Stimulated activated naive CD4-positive, alpha-beta T cell (primary cell): ENCODE results near the gene NR5A1.

ENCODE experiments used
- DNase-seq, 6 experiments: peaks; one replicate each; lab custom pipeline; 2025; lab: John Stamatoyannopoulos, UW

Gene NR5A1

DNA sequence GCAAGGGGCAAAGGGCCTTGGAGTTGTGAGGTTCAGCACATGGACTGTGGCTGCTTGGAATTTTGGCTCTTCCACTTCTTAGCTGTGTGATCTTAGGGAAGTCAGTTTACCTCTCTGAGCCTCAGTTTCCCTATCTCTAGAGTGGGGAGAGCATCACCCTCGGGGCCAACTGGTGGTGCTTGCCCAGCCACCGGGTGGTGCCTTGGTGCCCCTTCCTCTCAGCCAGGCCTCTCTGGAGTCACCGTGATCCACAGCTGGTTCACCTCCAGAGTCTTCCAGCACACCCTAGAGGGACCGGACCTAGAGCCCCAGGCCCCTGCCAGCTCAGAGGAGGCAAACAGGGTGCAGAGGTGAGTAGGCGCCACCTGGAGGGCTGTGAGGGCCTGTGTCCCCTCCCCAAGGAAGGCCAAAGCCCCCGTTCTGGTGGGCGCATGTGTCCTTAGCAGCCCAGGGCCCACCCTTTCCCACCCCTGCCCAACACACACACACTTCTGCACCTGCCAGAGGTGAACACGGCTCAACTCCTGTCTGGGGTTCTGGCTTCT lies 49.2 kb downstream of the NR5A1 start:
- DNase-seq: no peak

GRCh38 chr9:124457079-124457886 lies 49.9 kb downstream of the NR5A1 start:
- DNase-seq: no peak

DNA sequence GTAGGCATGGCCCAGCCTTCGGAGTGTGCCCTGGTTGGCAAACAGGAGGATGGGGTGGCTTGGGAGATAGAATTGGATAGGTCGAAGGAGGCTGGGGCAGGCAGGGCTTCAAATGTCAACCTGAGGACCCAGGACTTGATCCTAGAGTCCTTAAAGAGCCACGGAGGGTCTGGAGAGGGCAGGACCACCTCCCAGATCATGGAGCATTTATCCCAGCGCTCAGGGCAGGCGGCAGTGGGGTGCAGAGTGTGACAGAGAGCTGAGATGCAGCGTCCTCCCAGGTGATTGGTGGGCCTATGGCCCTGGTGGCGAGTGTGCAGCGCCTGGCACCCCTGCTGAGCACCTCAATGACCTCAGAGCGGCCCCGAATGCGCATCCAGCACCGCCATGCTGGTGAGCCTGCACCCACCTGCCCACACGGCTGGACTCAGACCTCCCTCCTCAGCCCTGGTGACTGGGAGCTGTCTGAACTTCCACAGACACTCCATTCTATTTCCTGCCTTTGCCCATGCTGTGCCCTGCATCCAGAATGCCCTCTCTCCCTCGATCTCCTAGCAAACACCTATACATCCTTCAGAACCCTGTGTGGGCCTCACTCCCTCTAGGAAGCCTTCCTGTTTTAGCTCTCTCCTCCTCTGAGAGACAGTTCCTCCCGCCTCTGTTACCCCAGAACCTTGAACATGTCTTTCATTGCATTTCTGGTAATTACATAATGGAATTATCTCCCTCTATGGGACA lies 50.7 kb downstream of the NR5A1 start:
- DNase-seq: no peak

- no peak for DNase-seq
These were observed 51.4 kb downstream of the NR5A1 start for GRCh38 chr9:124455820-124456219.

- no peak for DNase-seq
These were observed 52.3 kb downstream of the NR5A1 start for GRCh38 chr9:124454791-124455443.

DNA sequence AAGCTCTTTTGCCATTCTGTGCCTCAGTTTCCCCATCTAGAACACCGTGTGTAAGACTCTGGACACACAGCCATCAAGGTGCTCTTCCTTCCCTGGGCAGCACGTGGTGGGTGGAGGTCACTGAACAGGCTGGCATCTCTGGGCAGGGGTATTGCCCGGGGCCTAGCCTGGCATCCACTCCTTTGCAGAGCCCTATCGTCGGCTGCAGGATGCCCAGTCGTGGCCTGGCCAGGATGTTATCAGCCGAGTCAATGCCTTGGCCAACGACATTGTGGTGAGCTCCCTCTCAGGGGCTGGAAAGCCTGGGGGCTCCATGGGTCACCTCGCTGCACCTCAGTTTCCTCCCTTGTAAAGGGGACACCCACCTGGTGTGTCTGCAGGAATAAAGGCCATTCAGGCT lies 52.9 kb downstream of the NR5A1 start:
- no peak for DNase-seq

DNA sequence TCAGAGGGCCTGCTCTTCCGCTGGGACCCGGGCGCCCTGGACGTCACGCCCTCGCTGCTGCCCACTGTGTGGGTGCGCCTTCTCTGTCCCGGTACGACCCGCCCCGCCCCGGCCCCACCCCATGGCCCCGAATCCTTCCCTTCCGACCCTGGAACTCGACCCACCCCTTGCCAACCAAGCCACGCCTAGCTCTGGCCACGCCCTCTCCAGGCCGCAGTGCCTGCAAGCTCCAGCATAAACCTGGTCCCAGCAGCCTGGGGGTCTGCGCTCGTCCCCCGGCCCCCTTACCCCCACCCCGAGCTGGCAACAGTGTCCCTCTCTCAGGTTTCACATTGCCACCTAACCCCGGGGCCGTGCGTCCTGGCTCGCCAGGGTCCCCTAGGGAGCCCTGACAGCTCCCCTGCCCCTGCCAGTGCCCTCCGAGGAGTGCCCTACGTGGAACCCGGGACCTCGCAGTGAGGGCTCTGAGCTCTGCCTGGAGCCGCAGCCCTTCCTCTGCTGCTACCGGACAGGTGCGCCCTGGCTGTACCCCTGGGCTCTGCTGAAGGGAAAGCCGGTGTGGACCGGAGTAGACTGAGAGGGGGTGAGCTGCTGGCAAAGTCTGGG lies 53.5 kb downstream of the NR5A1 start:
- no peak for DNase-seq

DNA sequence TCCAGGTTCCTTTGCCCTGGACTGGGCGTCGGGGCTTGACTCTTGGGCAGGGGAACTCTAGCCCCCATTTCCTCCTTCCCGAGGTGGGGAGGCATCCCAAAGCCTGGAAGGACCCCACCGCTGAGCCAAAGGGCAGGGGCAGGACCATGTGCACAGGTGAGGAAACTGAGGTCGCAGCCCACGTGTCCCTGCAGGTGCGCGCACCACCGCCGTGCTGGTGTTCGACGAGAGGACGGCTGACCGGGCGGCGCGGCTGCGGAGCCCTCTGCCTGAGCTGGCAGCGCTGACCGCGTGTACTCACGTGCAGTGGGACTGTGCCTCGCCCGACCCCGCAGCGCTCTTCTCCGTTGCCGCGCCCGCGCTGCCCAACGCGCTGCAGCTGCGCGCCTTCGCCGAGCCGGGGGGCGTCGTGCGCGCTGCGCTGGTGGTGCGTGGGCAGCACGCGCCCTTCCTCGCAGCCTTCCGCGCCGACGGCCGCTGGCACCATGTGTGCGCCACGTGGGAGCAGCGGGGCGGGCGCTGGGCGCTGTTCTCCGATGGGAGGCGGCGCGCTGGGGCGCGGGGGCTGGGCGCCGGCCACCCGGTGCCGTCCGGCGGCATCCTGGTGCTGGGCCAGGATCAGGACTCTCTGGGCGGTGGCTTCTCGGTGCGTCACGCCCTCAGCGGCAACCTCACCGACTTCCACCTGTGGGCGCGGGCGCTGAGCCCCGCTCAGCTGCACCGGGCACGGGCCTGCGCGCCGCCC lies 54.2 kb downstream of the NR5A1 start:
- no peak for DNase-seq

DNA sequence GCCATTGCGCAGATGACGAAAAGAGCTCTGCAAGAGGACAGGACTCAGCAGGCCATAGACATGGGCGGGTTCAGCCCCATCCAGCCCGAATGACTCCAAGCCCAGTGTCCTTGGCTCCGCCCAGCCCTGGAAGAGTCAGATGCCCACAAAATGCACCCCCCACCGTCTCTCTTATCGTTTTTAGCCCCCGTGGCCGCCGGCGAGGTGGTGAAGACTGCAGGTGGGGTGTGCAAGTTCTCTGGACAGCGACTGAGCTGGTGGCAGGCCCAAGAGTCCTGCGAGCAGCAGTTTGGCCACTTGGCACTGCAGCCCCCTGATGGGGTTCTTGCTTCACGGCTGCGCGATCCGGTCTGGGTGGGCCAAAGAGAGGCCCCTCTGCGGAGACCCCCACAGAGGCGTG lies 54.9 kb downstream of the NR5A1 start:
- no peak for DNase-seq

GRCh38 chr9:124450931-124451661 lies 56.1 kb downstream of the NR5A1 start:
- no peak for DNase-seq

DNA sequence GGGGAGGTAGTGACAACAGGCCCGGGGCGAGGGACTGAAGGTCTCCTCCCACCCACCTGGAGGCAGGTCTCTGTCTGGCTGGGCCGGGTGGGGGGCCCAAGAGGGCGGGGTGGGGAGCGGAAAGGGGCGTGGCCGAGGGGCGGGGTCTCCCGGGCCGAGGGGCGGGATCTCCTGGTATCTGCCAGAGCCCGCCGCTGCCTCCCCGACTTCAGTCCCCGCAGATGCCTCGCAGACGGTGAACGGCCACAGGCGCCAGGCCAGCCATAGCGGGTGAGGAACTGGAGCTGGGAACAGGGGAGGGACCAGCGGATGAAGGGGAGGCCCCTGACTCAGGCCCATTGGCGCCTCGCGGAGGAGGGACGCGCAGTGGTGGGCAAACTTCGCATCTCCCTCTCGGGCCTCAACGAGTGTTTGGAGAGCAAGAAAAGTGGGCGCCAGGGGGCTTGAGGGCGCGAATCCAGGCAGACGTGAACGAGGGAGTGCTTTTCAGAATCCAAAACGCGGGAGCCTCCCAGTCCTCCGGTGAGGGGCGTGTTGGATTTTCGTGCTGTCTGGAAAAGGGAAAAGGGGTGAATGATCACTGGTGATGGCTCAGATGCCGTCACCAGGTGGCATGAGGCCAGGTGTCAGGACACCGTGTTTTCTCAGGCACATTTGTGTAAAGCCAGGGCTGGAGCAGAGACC lies 56.8 kb downstream of the NR5A1 start, which contains the start of gene ADGRD2:
ADGRD2 (plus strand) TSS at position 211 of the 684 bp plus-strand sequence. CDS start 1,216 bp downstream, outside the sequence.
- DNase-seq: peak in 1 of 6 experiments; percentile 4

- DNase-seq: no peak
These were observed 57.6 kb downstream of the NR5A1 start for GRCh38 chr9:124449381-124450151.

DNA sequence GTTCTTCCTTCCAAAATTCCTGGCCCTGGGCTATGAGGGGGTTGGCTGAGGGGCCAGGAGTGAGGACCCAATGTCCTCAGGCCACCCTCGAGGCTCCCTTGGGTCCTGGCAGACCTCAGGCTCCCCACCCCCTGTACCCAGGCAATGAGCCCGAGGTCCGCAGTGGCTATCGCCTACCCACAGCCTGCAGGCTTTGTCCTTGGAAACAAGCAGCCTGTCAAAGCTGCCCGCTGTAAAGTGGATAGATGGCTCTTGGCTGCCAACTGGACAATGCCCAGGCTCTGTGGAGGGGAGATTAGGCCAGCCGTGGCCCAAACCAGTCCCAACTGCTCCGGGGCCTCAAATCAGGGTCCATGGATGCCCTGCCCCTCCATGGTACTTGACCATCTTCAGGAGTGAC lies 59.2 kb downstream of the NR5A1 start:
- DNase-seq: no peak

DNA sequence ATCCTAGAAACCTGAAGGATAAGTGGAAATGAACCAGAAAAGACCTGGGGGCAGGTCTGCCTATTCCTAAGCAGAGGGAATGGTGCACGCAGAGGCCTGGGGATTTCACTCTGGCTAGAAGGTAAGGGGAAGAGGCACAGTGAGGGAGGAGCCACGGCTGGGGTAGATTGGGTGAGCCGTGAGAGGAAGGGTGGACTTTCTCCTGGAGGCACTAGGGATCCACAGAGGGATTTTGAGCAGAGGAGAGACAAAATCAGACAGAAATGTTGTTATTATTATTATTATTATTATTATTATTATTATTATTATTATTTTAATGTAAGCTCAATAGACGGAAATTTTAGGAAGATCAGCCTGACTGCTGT lies 59.9 kb downstream of the NR5A1 start:
- no peak for DNase-seq

DNA sequence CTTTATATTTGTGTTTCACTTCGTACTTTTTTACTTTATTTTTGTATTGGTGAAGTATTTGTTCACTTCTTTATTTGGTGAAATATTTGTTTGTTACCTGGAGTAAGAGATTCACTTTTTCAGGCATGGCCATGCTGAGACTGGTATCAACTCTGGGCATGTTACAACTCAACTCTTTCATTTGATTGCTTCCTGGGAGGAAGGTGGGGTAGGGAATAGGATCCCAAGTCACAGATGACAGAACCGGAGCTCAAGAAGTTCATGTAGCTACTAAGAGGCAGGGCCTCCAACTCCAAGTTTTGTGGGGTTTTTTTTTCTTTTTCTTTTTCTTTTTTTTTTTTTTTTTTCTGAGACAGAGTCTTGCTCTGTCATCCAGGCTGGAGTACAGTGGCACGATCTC lies 63.0 kb downstream of the NR5A1 start:
- no peak for DNase-seq

- no peak for DNase-seq
These were observed 63.6 kb downstream of the NR5A1 start for GRCh38 chr9:124443625-124444024.

- DNase-seq: no peak
These were observed 64.4 kb downstream of the NR5A1 start for GRCh38 chr9:124442826-124443225.

GRCh38 chr9:124442379-124442778 lies 64.8 kb downstream of the NR5A1 start:
- no peak for DNase-seq

- no peak for DNase-seq
These were observed 65.9 kb downstream of the NR5A1 start for GRCh38 chr9:124441291-124441690.
